Stimulated activated CD4-positive, alpha-beta T cell treated with anti-CD3 and anti-CD28 coated beads, Interleukin-2, amount 100 ng/mL, for 4 hours (primary cell): Measurements from ENCODE around the gene FNDC3B.
"Not testable (repeated sequence)": the region's sequence is repeated elsewhere in the genome, so short reads cannot be mapped to it uniquely, and the experiment has no call there.

Source experiments
- DNase-seq: peaks from one replicate; pipeline ENCODE4 v3.0.0-alpha.2; 2020; ENCODE audit warnings: low read depth

FNDC3B gene

DNA sequence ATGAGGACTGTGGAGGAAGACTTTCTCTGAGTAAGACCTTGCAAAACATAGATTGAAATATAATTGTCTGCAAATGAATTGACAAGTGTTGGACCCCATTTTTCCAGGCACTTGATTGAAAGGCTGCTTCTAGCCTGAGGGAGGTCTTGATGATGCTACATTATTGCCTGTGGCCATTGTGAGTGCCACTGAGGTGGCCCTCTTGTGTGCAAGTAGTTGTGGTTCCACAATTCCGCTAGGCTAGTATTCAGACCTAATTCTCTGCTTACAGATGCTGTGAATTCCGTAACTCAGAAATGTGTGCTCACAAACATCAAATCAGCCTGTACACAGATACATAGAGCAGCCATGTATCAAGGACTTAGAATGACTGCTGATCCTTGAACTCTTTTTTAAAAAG lies 34.7 kb downstream of the FNDC3B start:
- no peak for DNase-seq

DNA sequence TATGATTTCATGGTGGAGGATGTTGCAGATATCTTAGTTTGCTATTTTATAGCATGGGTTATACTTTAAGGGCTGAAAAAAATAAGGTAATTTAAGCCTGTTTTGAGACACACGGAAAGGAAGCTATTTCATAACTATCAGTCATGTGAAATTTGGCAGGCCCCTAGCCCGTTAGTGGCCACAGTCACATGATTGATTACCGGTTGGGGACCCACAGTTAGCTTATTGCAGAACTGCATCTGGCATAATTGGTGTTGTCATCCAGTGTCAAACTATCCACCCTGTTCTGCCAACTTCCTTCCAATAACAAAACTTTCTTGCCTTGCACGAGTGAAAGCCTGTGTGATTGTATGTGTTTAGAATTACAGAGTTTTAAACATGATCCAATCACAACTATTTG lies 35.2 kb downstream of the FNDC3B start:
- DNase-seq: no peak

DNA sequence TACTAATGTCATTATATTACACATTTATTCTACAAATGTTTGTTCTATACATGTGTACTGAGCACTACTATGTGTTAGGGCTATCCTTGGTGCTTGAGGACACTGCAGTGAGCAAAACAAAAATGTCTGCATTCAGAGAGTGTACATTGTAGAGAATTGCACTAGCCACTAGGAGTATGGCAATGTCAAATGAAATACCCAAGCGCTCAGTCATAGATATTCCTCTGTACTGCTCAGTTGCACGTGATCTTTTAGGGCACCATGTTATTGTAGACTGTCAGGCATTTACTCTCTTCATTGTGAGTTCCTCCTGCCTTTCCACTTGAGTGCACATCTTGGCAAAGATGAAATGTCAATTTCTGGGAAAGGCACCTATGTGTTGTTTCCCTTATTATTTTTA lies 36.8 kb downstream of the FNDC3B start:
- DNase-seq: no peak

DNA sequence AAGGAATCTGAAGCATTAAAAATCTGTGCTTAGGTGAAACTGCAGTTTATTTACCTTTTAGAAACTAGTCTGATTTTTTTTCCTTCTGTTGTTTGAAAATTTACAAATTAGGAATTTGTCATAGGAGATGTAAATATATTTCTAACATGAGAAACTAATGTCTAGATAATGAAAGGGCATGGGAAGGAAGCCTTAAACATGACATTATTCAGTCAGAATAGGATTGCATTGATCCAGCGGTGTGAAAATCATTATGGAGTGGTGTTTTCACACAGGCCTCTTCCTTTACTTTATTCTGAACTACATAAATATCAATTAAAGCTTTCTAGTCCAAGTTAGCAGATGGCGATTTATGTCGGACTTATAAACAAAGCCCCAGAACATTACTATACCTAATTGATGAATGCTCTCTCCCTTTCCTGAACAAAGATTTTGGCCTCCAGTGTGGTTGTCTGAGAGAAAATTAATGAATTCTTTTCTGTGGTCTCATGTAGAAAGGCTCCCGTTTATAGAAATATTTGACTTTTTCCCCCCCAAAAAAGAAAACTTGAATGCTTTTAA lies 37.9 kb downstream of the FNDC3B start:
- no peak for DNase-seq

DNA sequence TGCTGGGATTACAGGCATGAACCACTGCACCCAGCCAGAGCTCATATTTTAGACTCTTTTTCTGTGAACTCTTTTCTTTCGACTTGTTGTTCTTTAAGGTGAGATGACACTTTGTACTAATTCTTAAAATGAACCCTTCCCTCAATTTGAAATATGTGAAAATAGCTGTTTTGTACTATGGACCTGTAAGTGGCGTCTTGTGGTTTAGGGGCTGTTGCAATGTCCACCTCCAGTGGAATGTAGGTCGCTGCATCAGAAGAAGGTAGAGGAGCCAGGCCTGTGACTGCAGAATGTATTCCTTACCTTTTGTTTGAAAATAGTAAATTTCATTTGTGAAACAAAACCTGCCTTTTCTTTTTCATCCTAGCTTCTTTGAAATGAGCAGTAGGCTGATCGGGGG lies 38.9 kb downstream of the FNDC3B start:
- no peak for DNase-seq

DNA sequence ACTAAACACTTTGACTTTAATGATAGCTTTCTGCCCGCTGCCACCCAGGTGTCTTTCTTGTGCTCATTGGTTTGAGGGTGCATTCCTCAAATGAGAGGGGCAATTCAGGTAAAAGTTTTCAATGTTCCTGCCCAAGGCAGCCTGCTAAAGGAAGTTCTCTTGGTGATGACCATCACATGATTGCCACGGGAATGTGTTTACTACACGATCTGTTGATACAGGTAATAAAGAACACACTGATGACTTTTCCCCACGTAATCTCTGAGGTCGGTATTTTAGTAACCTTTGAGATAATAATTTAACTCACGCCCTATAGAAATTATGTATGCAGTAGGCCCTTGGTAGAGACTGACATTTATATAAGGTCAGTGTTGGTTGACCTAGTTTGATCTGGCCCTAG lies 39.3 kb downstream of the FNDC3B start:
- DNase-seq: no peak

DNA sequence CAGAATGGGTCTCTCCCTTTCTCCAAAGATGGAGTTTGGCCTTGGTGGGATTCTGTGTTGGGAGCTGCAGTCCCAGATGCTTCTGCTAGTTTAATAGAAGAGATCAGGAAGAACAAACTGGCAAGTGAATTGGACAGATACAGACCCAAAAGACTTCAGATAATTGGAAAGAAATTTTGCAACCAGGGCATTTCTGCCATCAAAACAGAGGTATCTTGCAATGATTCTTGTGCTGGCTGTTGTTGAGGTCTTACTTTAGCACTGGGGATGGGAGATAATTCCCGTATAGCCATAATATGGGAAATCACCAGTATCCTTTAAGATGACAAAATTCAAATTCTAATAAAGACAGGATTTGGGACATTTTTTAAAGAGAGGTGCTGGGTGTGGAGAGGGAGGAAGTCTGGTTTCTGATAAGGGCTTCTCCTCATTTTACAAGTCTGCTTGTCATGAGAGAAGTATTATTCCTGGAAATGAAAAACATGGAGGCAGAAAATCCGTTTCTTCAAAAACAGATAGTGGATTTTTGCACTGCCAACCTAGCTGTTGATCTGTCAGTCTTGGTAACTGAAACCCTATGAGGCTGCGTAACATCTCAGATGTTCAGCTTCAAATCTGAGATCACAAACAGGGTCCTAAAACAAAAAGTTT lies 40.1 kb downstream of the FNDC3B start:
- DNase-seq: no peak

DNA sequence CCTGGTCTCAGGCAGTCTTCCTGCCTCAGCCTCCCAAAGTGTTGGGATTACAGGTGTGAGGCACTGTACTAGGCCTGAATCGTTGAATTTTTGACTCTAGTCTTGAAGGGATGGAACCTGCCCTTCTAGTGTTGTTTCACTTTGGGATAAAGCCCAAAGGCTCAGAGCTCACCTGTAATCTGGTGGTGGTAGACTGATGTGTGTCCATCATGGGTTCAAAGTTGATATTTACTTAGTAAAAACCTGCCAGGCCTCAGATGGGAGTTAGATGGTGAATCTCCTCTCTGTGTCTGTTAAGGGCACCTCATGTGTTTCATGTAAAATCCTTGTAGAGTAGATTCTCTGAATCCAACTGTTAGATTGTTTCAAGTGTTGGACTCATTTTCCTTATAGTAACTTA lies 41.1 kb downstream of the FNDC3B start:
- no peak for DNase-seq

DNA sequence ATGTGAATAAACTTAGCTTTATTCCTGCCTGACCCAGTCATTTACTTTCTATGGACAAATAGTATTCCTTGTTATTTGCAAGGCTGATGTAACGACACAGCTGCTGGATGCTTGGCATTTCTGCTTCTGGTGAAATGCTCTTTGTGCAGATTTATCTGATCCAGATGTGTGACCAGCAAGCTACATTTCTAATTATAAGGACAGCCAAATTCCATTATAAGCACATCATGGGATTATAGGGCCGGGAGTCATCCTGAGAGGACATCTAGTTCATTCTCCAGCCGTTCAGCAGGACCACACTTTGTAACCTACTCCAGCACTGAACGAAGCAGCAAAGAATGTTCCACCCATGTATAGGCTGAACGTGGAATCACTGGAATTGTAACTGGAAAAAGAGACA lies 42.9 kb downstream of the FNDC3B start:
- no peak for DNase-seq

DNA sequence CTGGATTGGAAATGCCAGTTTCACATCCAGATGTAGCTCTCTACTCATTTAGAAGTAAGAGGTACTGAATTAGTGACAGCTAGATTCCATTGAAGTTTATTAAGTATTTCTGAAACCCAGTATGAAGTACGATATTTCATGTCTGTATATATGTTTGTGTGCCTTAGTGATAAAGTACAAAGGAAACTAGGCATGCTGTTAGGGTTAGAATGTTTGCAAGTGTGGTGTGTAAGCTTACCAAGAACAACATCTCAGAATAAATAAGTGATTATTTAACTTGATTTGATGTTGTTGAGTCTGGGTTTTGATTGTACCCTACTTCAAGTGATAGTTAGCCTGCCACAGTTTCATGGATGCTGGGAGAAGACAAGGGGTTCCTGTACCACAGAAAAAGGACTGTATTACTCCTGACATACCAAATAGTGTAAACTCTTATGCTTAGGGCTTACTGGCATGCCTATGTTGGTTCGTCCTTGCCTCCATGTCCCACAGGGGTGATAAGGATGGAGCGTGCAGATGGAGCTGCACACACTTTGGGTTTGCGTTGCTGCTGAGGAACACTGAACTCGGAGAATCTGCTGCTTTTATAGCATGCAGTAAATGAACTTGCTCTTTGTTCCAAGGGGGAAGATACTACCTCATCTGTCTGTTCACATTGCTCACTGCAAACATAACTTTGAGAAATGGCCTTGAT lies 43.6 kb downstream of the FNDC3B start:
- DNase-seq: no peak

DNA sequence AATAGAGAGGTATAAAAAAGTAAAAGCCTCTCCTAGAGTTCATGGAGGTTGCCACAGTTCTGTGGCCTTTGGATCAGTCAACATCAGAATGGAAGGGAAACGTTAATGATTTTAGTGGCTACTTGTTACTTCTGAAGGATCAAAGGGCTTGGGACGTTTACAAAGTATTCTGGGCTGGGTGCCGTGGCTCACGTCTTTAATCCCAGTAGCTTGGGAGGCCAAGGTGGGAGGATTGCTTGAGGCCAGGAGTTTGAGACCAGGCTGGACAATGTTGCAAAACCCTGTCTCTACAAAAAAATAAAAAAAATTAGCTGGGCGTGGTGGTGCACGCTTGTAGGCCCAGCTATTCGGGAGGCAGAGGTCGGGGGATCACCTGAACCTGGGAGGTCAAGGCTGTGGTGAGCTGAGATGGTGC lies 44.6 kb downstream of the FNDC3B start:
- no peak for DNase-seq

DNA sequence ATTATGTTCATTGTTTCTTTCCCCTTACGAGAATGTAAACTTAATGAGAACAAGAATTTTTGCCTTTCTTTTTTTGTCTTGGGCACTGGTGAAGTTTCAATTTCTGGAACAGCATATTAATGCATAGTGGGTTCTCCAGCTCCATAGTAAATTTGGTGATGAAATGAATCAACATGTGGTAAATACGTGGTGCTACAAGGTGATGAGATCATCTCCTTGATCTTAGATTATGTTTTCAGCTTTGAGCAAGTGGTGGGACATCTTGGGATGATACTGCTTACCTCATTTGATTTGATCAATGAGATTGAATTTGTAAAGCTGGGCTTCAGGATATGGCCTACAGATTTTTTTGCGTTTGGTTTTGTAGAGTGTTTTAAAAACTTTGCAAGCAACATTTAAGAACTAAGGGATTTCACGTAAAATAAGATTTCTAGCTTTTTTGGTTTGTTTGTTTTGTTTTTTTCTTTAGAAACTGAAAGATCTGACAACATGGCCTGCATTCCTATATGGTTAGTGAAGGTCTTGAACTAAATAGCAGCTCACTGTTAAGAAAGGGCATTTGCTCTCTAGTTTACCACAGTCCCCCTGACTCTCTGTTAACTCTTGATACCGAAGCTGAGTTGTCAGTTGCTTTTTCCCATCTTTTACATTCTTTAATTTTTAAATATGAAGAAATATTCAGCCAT lies 45.6 kb downstream of the FNDC3B start:
- no peak for DNase-seq

DNA sequence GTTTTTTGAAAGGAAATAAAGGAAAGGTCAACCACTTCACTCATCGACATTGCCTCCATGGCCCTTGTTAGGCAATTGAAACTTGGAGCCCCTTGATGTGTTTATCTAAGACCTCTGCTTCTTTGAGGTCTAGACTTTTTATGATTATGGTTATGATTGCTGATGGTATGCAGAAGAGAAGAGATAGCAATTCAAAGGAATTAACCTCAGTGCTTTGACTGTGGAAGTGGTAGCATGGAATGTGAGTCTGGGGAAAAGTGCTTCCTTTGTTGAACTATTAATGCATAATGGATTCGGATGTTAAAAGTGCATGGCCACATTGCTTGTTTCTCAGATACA lies 46.1 kb downstream of the FNDC3B start:
- no peak for DNase-seq

DNA sequence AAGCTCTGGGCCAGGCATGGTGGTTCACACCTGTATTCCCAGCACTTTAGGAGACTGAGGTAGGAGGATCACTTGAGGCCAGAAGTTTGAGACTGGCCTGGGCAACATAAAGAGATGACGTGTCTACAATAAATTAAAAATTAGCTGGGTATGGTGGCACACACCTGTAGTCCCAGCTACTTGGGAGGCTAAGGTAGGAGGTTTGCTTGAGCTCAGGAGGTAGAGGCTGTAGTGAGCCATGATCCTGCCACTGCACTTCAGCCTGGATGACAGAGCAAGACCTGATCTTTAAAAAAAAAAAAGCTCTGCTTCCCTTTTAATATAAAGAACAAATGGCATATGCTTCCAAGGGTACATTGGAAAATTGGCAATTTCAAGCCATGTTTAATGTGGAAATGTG lies 46.7 kb downstream of the FNDC3B start:
- no peak for DNase-seq

DNA sequence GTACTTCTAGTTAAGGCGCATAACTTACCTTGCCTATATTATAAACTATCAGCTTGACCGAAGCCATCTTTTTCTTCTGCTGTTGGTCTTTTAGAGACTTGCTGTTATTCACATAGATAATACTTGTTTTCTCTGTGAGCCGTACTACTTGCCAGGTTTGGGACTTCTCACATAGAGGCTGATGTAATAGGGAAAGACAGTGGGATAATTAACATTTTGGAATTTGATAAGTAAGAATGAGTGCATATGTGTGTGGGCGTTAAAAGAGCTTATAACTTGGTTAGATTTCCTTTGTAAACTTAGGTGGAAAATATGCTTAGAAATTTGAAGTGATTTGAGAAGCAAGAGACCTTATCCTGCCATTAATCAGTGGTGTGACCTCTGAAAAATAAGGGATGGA lies 47.8 kb downstream of the FNDC3B start:
- DNase-seq: no peak

DNA sequence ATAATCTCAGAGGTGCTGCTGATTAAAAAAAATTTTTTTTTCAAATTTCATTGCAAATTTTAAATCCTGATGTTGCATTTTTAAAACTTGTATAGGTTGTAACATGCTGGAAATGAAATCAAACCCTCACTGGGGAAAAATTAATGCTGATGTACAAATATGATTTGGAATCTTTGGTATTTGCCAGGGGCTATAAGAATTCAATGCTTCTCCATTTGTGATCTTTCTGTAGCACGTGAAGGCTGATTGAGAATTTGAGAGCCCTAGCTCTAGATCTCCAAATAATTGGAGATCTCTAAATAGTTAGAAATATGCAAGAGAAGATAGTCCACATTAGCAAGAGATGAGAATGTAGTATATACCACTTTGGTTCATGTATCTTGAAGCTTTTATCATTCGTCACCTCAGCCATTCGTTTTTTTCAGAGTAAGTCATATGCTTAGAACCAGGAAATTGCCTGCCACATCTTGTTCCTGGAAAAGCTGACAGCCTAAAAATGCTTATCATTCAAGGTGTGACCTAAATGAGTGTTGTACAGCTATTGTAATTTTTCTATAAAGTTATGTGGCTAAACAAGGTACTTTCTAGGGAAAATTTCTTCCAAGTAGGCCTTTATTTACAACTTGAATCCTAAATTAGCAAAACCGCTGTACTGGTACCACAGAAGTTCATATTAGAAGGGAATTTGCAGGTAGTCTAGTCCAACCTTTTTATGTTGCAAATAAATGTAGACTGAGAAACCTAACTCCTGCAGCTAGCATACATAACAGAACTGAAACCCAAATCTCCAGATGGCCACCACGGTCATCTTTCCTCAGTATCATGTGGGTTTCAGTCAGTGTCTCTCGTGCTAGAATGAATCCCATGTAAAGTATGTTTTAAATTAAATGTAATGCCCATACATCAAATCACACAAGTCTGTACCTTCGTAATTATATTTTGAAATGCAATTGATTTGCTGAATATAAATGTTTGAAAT lies 48.5 kb downstream of the FNDC3B start:
- DNase-seq: no peak

DNA sequence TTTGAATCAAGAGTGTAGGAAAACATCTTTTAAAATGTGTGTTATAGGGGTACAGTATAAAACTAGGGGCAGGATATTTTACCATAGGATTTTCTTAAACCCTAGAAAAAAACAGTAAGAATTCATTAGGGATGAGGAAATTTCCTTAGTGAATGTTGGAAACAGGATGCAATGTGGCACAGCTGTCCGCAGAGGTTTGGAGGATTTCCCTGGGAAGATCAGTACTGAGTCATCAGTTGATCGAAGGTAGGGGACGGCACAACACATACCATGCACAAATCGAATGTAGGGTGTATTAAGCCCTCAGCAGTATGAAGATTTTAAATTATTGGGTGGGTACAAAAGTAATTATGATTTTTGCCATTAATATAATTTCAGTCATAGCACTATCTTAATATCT lies 49.9 kb downstream of the FNDC3B start:
- no peak for DNase-seq

DNA sequence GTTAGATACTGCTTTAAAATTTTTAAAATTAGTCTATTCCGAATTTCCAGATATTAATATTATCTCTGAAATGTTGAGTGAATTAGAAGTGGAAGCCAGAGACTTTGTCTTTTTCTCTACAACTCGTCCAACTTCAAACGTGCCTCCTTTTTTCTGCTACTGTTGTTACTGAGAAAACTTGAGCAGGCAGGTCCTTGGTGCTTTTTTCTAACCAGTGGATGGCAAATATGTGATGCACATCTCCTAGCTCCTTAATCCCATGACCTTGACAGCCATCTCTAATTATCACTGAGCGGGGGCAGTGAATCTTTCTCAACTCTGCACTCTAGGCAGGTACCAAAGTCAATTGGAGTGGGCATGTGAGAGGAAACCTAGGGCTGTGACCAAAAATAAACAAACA lies 50.7 kb downstream of the FNDC3B start:
- no peak for DNase-seq

DNA sequence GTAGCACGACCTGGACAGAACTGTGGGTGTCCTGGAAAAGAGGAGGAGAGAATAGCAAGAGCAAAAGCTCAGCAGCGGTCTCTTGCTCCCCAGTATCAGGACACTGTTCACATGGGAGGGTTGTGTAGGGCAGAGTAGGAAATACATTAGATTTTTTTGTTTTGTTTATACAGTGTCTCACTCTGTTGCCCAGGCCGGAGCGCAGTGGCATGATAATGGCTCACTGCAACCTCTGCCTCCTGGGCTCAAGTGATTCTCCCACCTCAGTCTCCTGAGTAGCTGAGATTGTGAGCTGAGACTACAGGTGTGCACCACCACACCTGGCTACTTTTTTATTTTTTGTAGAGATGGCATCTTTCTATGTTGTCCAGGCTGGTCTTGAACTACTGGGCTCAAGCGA lies 53.3 kb downstream of the FNDC3B start:
- no peak for DNase-seq

DNA sequence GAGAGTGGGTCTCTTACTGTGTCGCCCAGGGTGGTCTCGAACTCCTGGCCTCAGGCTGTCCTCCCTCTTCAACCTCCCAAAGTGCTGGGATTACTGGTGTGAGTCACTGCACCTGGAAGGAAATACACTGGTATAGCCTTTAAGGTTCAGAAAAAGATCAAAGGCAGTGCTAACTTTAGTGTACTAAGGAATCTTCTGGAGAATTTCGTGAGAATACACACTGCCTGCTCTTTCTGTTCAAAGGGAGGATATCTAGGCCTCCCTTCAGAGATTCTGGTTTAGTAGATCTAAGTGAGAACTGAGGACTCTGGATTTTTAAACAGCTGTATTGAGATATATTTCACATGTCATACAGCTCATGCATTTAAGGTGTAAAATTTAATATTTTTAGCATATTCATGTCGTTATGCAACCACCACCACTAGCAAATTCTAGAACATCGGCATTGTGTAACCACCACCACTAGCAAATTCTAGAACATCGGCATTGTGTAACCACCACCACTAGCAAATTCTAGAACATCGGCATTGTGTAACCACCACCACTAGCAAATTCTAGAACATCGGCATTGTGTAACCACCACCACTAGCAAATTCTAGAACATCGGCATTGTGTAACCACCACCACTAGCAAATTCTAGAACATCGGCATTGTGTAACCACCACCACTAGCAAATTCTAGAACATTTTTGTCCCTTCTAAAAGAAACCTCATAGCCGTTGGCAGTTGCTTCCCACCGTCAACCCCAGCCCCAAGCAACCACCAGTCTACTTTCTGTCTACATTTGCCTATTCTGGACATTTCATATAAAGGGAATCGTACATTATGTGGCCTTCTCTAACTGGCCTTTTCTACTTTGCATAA lies 54.4 kb downstream of the FNDC3B start:
- DNase-seq: not testable (repeated sequence)
